ENCODE results near the gene LZIC.

DNA sequence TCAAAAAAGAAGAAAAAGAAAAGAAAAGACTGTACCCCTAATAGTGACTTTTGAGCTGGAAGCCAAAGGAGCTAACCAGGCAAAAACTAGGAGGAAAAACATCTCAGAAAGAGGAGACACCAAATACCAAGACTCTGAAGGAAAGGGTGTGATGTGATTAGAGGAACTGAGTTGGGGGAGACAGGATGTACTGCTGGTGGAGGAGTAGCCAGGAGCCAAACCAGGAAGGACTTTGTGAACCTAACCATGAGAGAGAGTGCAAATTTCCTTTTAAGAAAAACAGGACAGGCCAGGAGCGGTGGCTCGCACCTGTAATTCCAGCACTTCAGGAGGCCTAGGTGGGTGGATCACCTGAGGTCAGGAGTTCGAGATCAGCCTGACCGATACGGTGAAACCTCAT lies 49.7 kb upstream of the LZIC start:
- TF ChIP-seq, protein P1, sequence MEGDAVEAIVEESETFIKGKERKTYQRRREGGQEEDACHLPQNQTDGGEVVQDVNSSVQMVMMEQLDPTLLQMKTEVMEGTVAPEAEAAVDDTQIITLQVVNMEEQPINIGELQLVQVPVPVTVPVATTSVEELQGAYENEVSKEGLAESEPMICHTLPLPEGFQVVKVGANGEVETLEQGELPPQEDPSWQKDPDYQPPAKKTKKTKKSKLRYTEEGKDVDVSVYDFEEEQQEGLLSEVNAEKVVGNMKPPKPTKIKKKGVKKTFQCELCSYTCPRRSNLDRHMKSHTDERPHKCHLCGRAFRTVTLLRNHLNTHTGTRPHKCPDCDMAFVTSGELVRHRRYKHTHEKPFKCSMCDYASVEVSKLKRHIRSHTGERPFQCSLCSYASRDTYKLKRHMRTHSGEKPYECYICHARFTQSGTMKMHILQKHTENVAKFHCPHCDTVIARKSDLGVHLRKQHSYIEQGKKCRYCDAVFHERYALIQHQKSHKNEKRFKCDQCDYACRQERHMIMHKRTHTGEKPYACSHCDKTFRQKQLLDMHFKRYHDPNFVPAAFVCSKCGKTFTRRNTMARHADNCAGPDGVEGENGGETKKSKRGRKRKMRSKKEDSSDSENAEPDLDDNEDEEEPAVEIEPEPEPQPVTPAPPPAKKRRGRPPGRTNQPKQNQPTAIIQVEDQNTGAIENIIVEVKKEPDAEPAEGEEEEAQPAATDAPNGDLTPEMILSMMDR (IDR thresholded peaks at IDR 0.05; ENCODE audit: low read length) = no peak
- TF ChIP-seq EZH2 (IDR thresholded peaks at IDR 0.05; ENCODE audit: borderline replicate concordance, low read length) = no peak

Measured in OCI-LY1 (cell line).